Effector memory CD4-positive, alpha-beta T cell (primary cell): ENCODE measurements around the gene TEDC2.

Experiments used
- DNase-seq, 3 donors: peaks; one replicate each; pipeline ENCODE4 v3.0.0-alpha.2; 2020
- H3K27ac ChIP-seq: 2 replicates; pipeline ENCODE4 v1.7.0; 2013; ENCODE audit warnings: mild to moderate bottlenecking, low read length, moderate library complexity; ENCODE audit not compliant: insufficient read depth, poor library complexity, severe bottlenecking
- H3K27me3 ChIP-seq: replicated peaks from 2 replicates; pipeline ENCODE4 v1.7.0; 2013; ENCODE audit warnings: mild to moderate bottlenecking, low read length; ENCODE audit not compliant: insufficient read depth, control insufficient read depth, poor library complexity, severe bottlenecking
- H3K36me3 ChIP-seq: 2 replicates; pipeline ENCODE4 v1.7.0; 2013; ENCODE audit warnings: mild to moderate bottlenecking, low read length, moderate library complexity; ENCODE audit not compliant: control insufficient read depth, insufficient read depth
- H3K4me1 ChIP-seq: 2 replicates; pipeline ENCODE4 v1.7.0; 2013; ENCODE audit warnings: low read length, mild to moderate bottlenecking; ENCODE audit not compliant: control insufficient read depth, insufficient read depth, poor library complexity, severe bottlenecking
- H3K4me3 ChIP-seq: 2 replicates; pipeline ENCODE4 v1.7.0; 2013; ENCODE audit warnings: low read length, low read depth, mild to moderate bottlenecking; ENCODE audit not compliant: insufficient read depth, poor library complexity, severe bottlenecking
- H3K9me3 ChIP-seq: 2 replicates; pipeline ENCODE4 v1.7.0; 2013; ENCODE audit warnings: mild to moderate bottlenecking, low read length, moderate library complexity; ENCODE audit not compliant: control insufficient read depth

TEDC2 gene

DNA sequence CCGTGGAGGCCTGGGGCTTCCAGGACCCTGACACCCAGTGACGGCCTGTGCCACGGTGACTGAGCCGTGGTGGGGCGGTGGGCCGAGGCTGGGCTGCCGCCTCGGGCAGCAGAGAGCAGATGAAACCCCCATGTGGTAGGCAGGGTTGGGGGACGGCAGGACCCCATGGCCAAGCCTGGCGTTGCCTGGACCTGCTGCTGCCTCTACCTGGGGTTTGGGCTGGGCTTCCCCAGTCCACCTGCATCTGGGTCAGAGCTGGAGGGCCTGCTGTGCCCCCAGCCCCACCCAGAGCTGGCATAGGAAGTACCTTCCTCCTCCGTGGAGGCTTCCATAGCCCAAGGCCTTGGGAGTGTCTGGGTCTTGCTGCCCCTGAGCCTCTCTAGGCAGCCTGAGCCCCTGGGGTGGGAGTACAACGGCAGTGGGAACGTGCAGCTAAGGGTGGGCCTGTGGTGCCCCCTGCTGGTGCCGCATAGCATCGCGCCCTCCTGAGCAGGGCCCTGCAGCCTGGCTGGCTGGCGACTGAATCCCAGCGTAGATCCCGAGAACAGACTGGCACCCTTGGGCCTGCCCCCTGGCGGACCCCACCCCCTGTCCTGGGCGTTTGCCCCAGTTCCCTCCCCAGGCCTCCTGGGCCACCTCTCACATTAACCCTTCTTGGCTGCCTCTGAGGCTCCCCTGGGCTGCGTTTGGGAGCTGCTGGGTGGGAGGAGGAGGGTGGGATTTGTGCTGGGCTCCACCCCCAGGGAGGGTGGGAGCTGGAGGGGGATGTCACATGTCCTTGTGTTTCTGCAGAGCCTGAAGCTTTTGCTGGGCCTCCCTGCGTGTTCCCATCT is 41.2 kb downstream of the TEDC2 start:
- Histone ChIP-seq H3K36me3 (peaks cover 5% of the 10 kb centered on the region), H3K9me3 (no peaks in the 10 kb centered on the region), H3K4me1 (peaks cover 5% of the 10 kb centered on the region), H3K27me3 (no peaks in the 10 kb centered on the region), H3K4me3 (no peak overlapping the region), H3K27ac (no peak overlapping the region)
- DNase-seq = peak; percentile 55 to 69 (median 58)

GRCh38 chr16:2501946-2502895 is 42.3 kb downstream of the TEDC2 start:
- Histone ChIP-seq H3K27ac (no peak overlapping the region), H3K27me3 (no peaks in the 10 kb centered on the region), H3K4me1 (peaks cover 5% of the 10 kb centered on the region), H3K36me3 (no peaks in the 10 kb centered on the region), H3K4me3 (no peak overlapping the region), H3K9me3 (no peaks in the 10 kb centered on the region)
- no peak for DNase-seq

GRCh38 chr16:2505695-2506094 is 45.8 kb downstream of the TEDC2 start:
- Histone ChIP-seq H3K4me1 (peaks cover 5% of the 10 kb centered on the region), H3K36me3 (no peaks in the 10 kb centered on the region), H3K27me3 (no peaks in the 10 kb centered on the region), H3K27ac (no peak overlapping the region), H3K4me3 (no peak overlapping the region), H3K9me3 (no peaks in the 10 kb centered on the region)
- no peak for DNase-seq

- H3K4me1 ChIP-seq = no peaks in the 10 kb centered on the region
- no peak for DNase-seq
- no peak overlapping the region for H3K4me3 ChIP-seq
- H3K27ac ChIP-seq = no peak overlapping the region
- no peaks in the 10 kb centered on the region for H3K27me3 ChIP-seq
- H3K9me3 ChIP-seq = no peaks in the 10 kb centered on the region
- no peaks in the 10 kb centered on the region for H3K36me3 ChIP-seq
These were observed 47.2 kb downstream of the TEDC2 start for GRCh38 chr16:2507052-2507659.

DNA sequence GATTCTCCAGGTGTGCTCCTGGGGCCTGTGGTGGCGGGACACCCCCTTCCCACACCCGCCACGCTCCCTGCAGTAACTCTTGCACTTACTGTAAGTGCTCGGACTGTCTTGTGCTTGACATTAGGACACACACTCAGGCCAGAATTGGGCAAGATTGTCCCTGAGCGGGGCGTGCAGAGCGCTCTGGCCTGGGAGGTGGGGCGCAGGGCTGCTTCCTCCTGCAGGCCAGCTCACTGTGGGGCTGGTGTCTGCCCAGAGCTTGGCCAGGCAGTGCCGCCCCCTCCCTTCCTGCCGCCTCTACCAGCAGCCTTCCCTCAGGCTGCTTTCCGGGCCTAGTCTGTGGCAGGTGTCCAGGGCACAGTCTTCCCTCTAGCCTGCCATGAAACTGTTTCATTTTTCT is 47.8 kb downstream of the TEDC2 start:
- no peak overlapping the region for H3K4me3 ChIP-seq
- H3K36me3 ChIP-seq = no peaks in the 10 kb centered on the region
- no peak overlapping the region for H3K27ac ChIP-seq
- H3K9me3 ChIP-seq = no peaks in the 10 kb centered on the region
- no peak for DNase-seq
- no peaks in the 10 kb centered on the region for H3K4me1 ChIP-seq
- no peaks in the 10 kb centered on the region for H3K27me3 ChIP-seq

- no peak for DNase-seq
- no peaks in the 10 kb centered on the region for H3K36me3 ChIP-seq
- H3K27ac ChIP-seq = no peak overlapping the region
- H3K9me3 ChIP-seq = no peaks in the 10 kb centered on the region
- no peak overlapping the region for H3K4me3 ChIP-seq
- H3K4me1 ChIP-seq = peaks cover 5% of the 10 kb centered on the region
- H3K27me3 ChIP-seq = no peaks in the 10 kb centered on the region
These were observed 49.0 kb downstream of the TEDC2 start for GRCh38 chr16:2508722-2509400.

DNA sequence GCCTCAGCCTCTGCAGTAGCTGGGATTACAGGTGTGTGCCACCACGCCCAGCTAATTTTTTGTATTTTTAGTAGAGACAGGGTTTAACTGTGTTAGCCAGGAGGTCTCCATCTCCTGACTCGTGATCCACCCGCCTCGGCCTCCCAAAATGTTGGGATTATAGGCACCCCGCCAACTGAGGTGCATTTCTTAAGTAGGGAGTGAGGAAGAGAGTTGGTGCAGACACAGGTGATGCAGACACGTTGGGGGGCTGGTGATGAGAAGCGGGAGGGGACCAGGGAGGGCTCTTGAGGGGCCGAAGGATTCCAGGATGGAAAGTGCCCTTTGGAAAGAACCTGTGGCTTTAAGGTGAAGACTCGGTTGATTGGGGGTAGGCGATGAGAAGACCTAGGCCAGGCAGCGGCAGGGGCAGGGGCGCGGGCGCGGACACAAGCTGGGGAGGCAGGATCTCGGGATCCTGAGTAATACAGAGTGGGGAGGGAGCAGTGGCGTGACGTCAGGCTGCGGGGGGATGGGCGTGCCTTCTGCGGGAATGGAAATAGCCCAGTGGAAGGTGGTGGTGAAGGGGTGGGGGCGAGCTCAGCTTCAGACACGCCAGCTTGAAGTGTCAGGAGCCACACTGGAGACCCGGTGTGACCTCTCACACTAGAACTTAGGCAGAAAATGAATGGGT is 51.4 kb downstream of the TEDC2 start:
- H3K27me3 ChIP-seq = no peaks in the 10 kb centered on the region
- no peak for DNase-seq
- no peak overlapping the region for H3K4me3 ChIP-seq
- H3K27ac ChIP-seq = no peak overlapping the region
- peaks cover 20% of the 10 kb centered on the region for H3K4me1 ChIP-seq
- no peaks in the 10 kb centered on the region for H3K36me3 ChIP-seq
- H3K9me3 ChIP-seq = no peaks in the 10 kb centered on the region

- peaks cover 29% of the 10 kb centered on the region for H3K4me1 ChIP-seq
- H3K27ac ChIP-seq = no peak overlapping the region
- H3K9me3 ChIP-seq = no peaks in the 10 kb centered on the region
- H3K27me3 ChIP-seq = no peaks in the 10 kb centered on the region
- DNase-seq = no peak
- no peaks in the 10 kb centered on the region for H3K36me3 ChIP-seq
- no peak overlapping the region for H3K4me3 ChIP-seq
These were observed 52.3 kb downstream of the TEDC2 start for GRCh38 chr16:2511996-2512734.
